Suprapubic skin (tissue), 3 donors: ENCODE data around the gene NFE2L1.

ENCODE experiments used
- CTCF ChIP-seq, 2 donors: fragments of 200-600 bp in 1 of 2; fragments of 450-650 bp in 1 of 2; sonication (generic) in 1 of 2; IDR thresholded peaks; one replicate each; pipeline ENCODE4 v1.5.1; 2016 to 2019; ENCODE audit warnings: antibody characterized with exemption in 2 of 2, mild to moderate bottlenecking in 1 of 2, moderate library complexity in 1 of 2
- EP300 ChIP-seq: sonication (generic); formaldehyde crosslinking; IDR thresholded peaks from one replicate; pipeline ENCODE4 v1.6.1; 2017; ENCODE audit warnings: antibody characterized with exemption

GRCh38 chr17:48024149-48025039, 23.8 kb upstream of the NFE2L1 start:
- TF ChIP-seq CTCF (IDR thresholded peaks at IDR 0.05), result no peak
- no peak for TF ChIP-seq EP300
